Forelimb muscle (tissue), 1 donor: Measurements from ENCODE around the gene PHRF1. TPM values are rescaled to one million over a fixed set of nuclear protein-coding genes. Genes with fewer than 3 reads are reported as not detected.

ENCODE experiments used
- DNase-seq: peaks from one replicate; pipeline ENCODE4 v3.0.0-alpha.2; 2013; ENCODE audit warnings: low read depth
- polyA plus RNA-seq: library from polyadenylated mRNA; unstranded; fragments of 120-200 nt; gene quantifications from one replicate; pipeline ENCODE4 v1.2.1, GENCODE V29; 2013; ENCODE audit not compliant: insufficient read length

The PHRF1 gene
- 18.4 TPM for polyA plus RNA-seq

- DNase-seq: peak; percentile 79
These were observed at the start of gene PHRF1 for GRCh38 chr11:575996-576768. TSS of gene PHRF1 (plus strand) at chr11:576470. CDS start at chr11:581513, 5,043 bp downstream.

GRCh38 chr11:528166-528814 is 48.0 kb upstream of the PHRF1 start:
- DNase-seq: no peak

- no peak for DNase-seq
These were observed 47.2 kb upstream of the PHRF1 start for GRCh38 chr11:528815-529727.

- no peak for DNase-seq
These were observed 46.4 kb upstream of the PHRF1 start for GRCh38 chr11:529728-530411.

- DNase-seq: no peak
These were observed 45.1 kb upstream of the PHRF1 start for GRCh38 chr11:530960-531831.

- DNase-seq: no peak
These were observed 44.2 kb upstream of the PHRF1 start for GRCh38 chr11:531919-532526.

GRCh38 chr11:532527-532985 is 43.7 kb upstream of the PHRF1 start:
- no peak for DNase-seq

- no peak for DNase-seq
These were observed 43.2 kb upstream of the PHRF1 start for GRCh38 chr11:532986-533585.

- no peak for DNase-seq
These were observed 42.5 kb upstream of the PHRF1 start for GRCh38 chr11:533586-534395.

- no peak for DNase-seq
These were observed 41.7 kb upstream of the PHRF1 start for GRCh38 chr11:534396-535209.

GRCh38 chr11:535210-535518 is 41.1 kb upstream of the PHRF1 start:
- DNase-seq: no peak

GRCh38 chr11:535519-536454 is 40.5 kb upstream of the PHRF1 start, which contains the start of gene HRAS:
TSS of gene HRAS (minus strand) at chr11:535576.
- DNase-seq: peak; percentile 61

- no peak for DNase-seq
These were observed 39.2 kb upstream of the PHRF1 start, which contains the start of gene LRRC56 for GRCh38 chr11:536841-537621. TSS of gene LRRC56 (plus strand) at chr11:537527. CDS start at chr11:540685, 3,158 bp downstream.

GRCh38 chr11:537622-538430 is 38.4 kb upstream of the PHRF1 start:
- no peak for DNase-seq

GRCh38 chr11:538431-539051 is 37.7 kb upstream of the PHRF1 start:
- DNase-seq: no peak
